Measurements from ENCODE around the gene PIP5K1B. TPM values are rescaled to one million over a fixed set of nuclear protein-coding genes. Genes with fewer than 3 reads are reported as not detected.

Gene PIP5K1B
- total and polyA plus RNA-seq, 2 donors (not counting 1 experiment from before 2014, with no cell fraction given) = 11.8 to 24.1 TPM

DNA sequence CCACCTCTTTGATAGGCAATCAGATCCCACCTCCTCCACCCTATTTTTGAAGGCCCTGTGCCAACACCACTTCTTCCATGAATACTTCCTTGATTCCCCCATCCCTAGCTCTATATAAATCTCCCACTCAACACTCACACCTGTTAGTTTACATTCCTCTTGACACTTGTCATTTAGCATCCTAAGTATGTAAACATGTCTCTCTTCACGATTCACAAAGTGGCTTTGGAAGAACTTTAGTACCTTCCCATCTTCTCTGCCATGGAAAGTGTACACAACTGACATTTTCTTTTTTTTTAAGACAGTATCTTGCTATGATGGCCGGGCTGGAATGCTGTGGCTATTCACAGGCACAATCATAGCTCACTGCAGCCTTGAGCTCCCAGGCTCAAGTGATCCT lies 329.0 kb downstream of the PIP5K1B start:
- H3K4me3 ChIP-seq (ENCODE audit: control extremely low read depth in 1 of 5, extremely low read depth in 1 of 5, insufficient read depth in 1 of 5, low read depth in 2 of 5, low read length in 4 of 5) = no peak overlapping the region
- Mint-ChIP-seq H3K27ac (no peak overlapping the region), H3K4me1 (peaks cover 11% of the 10 kb centered on the region), H3K4me3 (no peak overlapping the region), H3K9me3 (ENCODE audit: insufficient read depth) (no peaks in the 10 kb centered on the region), H3K27me3 (no peaks in the 10 kb centered on the region)
- no peaks in the 10 kb centered on the region for H3K27me3 ChIP-seq (replicated peaks in 1 of 4; ENCODE audit: control extremely low read depth in 1 of 4, control insufficient read depth in 3 of 4, insufficient read depth in 4 of 4, low read length in 3 of 4)
- intact Hi-C loops (cut with micrococcal nuclease) = no loop called here
- POLR2A ChIA-PET = no interaction called here
- H3K4me1 ChIP-seq (ENCODE audit: control insufficient read depth in 2 of 2, insufficient read depth in 2 of 2, low read length in 2 of 2) = peaks cover 8 to 11% of the 10 kb centered on the region in 2 donors
- ATAC-seq (ENCODE audit: low read depth) (no peak), DNase-seq (no peak)
- no peak overlapping the region for H3K9ac ChIP-seq (ENCODE audit: low read length)
- peaks cover 4% of the 10 kb centered on the region for H3K79me2 ChIP-seq (ENCODE audit: control insufficient read depth, insufficient read depth, low read length)
- no peaks in the 10 kb centered on the region for H3K9me3 ChIP-seq (ENCODE audit: control extremely low read depth in 1 of 3, control insufficient read depth in 2 of 3, insufficient read depth in 1 of 3, low read length in 2 of 3)
- TF ChIP-seq EZH2 (IDR thresholded peaks at IDR 0.05; ENCODE audit: borderline replicate concordance, insufficient read depth, low read depth, low read length, poor library complexity, severe bottlenecking) = no peak
- TF ChIP-seq, protein P1, sequence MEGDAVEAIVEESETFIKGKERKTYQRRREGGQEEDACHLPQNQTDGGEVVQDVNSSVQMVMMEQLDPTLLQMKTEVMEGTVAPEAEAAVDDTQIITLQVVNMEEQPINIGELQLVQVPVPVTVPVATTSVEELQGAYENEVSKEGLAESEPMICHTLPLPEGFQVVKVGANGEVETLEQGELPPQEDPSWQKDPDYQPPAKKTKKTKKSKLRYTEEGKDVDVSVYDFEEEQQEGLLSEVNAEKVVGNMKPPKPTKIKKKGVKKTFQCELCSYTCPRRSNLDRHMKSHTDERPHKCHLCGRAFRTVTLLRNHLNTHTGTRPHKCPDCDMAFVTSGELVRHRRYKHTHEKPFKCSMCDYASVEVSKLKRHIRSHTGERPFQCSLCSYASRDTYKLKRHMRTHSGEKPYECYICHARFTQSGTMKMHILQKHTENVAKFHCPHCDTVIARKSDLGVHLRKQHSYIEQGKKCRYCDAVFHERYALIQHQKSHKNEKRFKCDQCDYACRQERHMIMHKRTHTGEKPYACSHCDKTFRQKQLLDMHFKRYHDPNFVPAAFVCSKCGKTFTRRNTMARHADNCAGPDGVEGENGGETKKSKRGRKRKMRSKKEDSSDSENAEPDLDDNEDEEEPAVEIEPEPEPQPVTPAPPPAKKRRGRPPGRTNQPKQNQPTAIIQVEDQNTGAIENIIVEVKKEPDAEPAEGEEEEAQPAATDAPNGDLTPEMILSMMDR (IDR thresholded peaks at IDR 0.05) = no peak
- H2AFZ ChIP-seq (ENCODE audit: insufficient read depth, low read depth, low read length, poor library complexity, severe bottlenecking) = no peak overlapping the region
- CTCF ChIA-PET = interaction anchor here (0.6 to 2.7 kb wide), 7 partner anchors 9 to 474 kb away, joined by 3 to 14 read pairs (median 5); no protein-coding TSS in a partner anchor
- no peaks in the 10 kb centered on the region for H3K36me3 ChIP-seq (replicated peaks in 1 of 2; ENCODE audit: control extremely low read depth in 1 of 2, control insufficient read depth in 1 of 2, extremely low read depth in 1 of 2, insufficient read depth in 2 of 2, low read length in 1 of 2)
- H3K27ac ChIP-seq (ENCODE audit: low read length in 2 of 2) = no peak overlapping the region
- no peaks in the 10 kb centered on the region for H4K20me1 ChIP-seq (ENCODE audit: control insufficient read depth, insufficient read depth, low read length, poor library complexity, severe bottlenecking)
- 100% methylated on average over 2 of the region's 2 CpGs for WGBS (ENCODE audit: insufficient coverage)
- no peak overlapping the region for H3K4me2 ChIP-seq (replicated peaks; ENCODE audit: low read depth, low read length, poor library complexity, severe bottlenecking)

DNA sequence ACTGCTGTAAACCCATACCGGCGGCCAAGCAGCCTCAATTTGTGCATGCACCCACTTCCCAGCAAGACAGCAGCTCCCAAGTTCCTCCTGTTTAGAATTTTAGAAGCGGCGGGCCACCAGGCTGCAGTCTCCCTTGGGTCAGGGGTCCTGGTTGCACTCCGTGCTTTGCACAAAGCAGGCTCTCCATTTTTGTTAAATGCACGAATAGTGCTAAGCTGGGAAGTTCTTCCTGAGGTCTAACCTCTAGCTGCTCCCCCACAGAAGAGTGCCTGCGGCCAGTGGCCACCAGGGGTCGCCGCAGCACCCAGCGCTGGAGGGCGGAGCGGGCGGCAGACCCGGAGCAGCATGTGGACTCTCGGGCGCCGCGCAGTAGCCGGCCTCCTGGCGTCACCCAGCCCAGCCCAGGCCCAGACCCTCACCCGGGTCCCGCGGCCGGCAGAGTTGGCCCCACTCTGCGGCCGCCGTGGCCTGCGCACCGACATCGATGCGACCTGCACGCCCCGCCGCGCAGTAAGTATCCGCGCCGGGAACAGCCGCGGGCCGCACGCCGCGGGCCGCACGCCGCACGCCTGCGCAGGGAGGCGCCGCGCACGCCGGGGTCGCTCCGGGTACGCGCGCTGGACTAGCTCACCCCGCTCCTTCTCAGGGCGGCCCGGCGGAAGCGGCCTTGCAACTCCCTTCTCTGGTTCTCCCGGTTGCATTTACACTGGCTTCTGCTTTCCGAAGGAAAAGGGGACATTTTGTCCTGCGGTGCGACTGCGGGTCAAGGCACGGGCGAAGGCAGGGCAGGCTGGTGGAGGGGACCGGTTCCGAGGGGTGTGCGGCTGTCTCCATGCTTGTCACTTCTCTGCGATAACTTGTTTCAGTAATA lies 330.6 kb downstream of the PIP5K1B start, which contains the start of gene FXN:
Gene FXN, plus strand, starts transcription at position 315 of the 871 bp plus-strand sequence. Its CDS starts 31 bp downstream, at position 346.
- H2AFZ ChIP-seq (ENCODE audit: insufficient read depth, low read depth, low read length, poor library complexity, severe bottlenecking) = peak within 1 kb of the TSS; percentile 87
- peak within 1 kb of the TSS; percentile 69 to 94 (median 84) for H3K4me3 ChIP-seq (ENCODE audit: control extremely low read depth in 1 of 5, extremely low read depth in 1 of 5, insufficient read depth in 1 of 5, low read depth in 2 of 5, low read length in 4 of 5)
- H3K9me3 ChIP-seq (ENCODE audit: control extremely low read depth in 1 of 3, control insufficient read depth in 2 of 3, insufficient read depth in 1 of 3, low read length in 2 of 3) = peaks cover 0 to 6% (median 0%) of the 10 kb centered on the region in 3 donors
- H3K4me1 ChIP-seq (ENCODE audit: control insufficient read depth in 2 of 2, insufficient read depth in 2 of 2, low read length in 2 of 2) = peaks cover 8 to 11% of the 10 kb centered on the region in 2 donors
- ChIA-PET CTCF (interaction anchor here (0.7 to 2.7 kb wide), 20 partner anchors 9 to 530 kb away, joined by 3 to 14 read pairs (median 4); a partner anchor contains a TSS), POLR2A (no interaction called here)
- DNase-seq = peak; percentile 88
- Mint-ChIP-seq H3K27ac (peak within 1 kb of the TSS; percentile 93), H3K4me1 (peaks cover 11% of the 10 kb centered on the region), H3K4me3 (peak within 1 kb of the TSS; percentile 99), H3K27me3 (no peaks in the 10 kb centered on the region), H3K9me3 (ENCODE audit: insufficient read depth) (no peaks in the 10 kb centered on the region)
- H4K20me1 ChIP-seq (ENCODE audit: control insufficient read depth, insufficient read depth, low read length, poor library complexity, severe bottlenecking) = no peaks in the 10 kb centered on the region
- WGBS (ENCODE audit: insufficient coverage) = under 1% methylated on average over 71 of the region's 75 CpGs
- no peaks in the 10 kb centered on the region for H3K36me3 ChIP-seq (replicated peaks in 1 of 2; ENCODE audit: control extremely low read depth in 1 of 2, control insufficient read depth in 1 of 2, extremely low read depth in 1 of 2, insufficient read depth in 2 of 2, low read length in 1 of 2)
- H3K27me3 ChIP-seq (replicated peaks in 1 of 4; ENCODE audit: control extremely low read depth in 1 of 4, control insufficient read depth in 3 of 4, insufficient read depth in 4 of 4, low read length in 3 of 4) = no peaks in the 10 kb centered on the region
- peak within 1 kb of the TSS; percentile 66 for H3K9ac ChIP-seq (ENCODE audit: low read length)
- no peak for TF ChIP-seq EZH2 (IDR thresholded peaks at IDR 0.05; ENCODE audit: borderline replicate concordance, insufficient read depth, low read depth, low read length, poor library complexity, severe bottlenecking)
- TF ChIP-seq, protein P1 (IDR thresholded peaks at IDR 0.05) = peak; percentile 93
- peak within 1 kb of the TSS; percentile 12 to 28 for H3K27ac ChIP-seq (ENCODE audit: low read length in 2 of 2)
- peaks cover 4% of the 10 kb centered on the region for H3K79me2 ChIP-seq (ENCODE audit: control insufficient read depth, insufficient read depth, low read length)
- intact Hi-C loops (cut with micrococcal nuclease) = loop anchor here (5.0 kb wide), 5 partner anchors 87 to 882 kb away; partner anchors contain the start of gene PIP5K1B
- H3K4me2 ChIP-seq (replicated peaks; ENCODE audit: low read depth, low read length, poor library complexity, severe bottlenecking) = peak within 1 kb of the TSS; percentile 78
- peak; percentile 90 for ATAC-seq (ENCODE audit: low read depth)

All from B cell (primary cell).